GM12872 (cell line): Measurements from ENCODE around the gene EPS8L1.

Experiments
- TF ChIP-seq, protein P1 (sequence below): IDR thresholded peaks from 3 replicates; pipeline ENCODE4 v1.5.1; 2011; ENCODE audit warnings: low read depth, mild to moderate bottlenecking, low read length, moderate library complexity; ENCODE audit not compliant: insufficient read depth

The EPS8L1 gene

DNA sequence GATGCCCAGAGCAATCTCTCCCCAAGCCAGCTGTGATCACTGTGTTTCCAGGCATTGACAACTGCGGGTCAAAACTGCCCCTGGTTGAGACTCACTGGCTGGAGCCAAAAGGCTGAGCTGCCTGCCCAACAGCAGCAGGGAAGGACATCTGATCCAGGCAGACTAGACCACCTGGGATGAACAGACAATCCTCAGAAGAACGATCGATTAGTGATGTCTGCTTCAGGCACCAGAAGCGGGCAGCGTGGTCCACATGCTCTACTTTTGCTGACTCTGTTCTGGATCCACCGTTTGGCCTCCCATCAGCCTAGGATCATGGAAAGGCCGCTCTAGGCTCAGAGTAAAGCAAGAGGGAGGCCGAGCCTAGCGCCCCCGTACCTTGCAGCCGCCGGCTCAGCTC is 27.7 kb upstream of the EPS8L1 start:
- TF ChIP-seq, protein P1, sequence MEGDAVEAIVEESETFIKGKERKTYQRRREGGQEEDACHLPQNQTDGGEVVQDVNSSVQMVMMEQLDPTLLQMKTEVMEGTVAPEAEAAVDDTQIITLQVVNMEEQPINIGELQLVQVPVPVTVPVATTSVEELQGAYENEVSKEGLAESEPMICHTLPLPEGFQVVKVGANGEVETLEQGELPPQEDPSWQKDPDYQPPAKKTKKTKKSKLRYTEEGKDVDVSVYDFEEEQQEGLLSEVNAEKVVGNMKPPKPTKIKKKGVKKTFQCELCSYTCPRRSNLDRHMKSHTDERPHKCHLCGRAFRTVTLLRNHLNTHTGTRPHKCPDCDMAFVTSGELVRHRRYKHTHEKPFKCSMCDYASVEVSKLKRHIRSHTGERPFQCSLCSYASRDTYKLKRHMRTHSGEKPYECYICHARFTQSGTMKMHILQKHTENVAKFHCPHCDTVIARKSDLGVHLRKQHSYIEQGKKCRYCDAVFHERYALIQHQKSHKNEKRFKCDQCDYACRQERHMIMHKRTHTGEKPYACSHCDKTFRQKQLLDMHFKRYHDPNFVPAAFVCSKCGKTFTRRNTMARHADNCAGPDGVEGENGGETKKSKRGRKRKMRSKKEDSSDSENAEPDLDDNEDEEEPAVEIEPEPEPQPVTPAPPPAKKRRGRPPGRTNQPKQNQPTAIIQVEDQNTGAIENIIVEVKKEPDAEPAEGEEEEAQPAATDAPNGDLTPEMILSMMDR = no peak

DNA sequence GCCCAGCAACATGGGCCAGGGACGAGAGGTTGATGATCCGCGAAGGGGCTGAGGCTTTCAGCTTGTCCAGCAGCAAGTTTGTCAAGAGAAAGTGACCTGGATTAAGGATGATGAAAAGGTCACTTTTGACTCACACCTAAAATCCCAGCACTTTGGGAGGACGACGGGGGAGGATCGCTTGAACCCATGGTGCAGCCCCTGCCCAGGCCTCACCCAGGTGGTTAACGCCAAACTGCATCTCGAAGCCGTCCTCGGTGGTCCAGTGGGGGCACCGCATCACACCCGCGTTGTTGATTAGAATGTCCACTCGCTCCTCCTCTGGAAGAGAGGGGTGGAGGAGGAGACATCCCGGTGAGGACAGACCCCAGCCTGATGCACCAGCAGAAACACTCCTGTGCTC is 27.2 kb upstream of the EPS8L1 start:
- TF ChIP-seq, protein P1 = no peak

DNA sequence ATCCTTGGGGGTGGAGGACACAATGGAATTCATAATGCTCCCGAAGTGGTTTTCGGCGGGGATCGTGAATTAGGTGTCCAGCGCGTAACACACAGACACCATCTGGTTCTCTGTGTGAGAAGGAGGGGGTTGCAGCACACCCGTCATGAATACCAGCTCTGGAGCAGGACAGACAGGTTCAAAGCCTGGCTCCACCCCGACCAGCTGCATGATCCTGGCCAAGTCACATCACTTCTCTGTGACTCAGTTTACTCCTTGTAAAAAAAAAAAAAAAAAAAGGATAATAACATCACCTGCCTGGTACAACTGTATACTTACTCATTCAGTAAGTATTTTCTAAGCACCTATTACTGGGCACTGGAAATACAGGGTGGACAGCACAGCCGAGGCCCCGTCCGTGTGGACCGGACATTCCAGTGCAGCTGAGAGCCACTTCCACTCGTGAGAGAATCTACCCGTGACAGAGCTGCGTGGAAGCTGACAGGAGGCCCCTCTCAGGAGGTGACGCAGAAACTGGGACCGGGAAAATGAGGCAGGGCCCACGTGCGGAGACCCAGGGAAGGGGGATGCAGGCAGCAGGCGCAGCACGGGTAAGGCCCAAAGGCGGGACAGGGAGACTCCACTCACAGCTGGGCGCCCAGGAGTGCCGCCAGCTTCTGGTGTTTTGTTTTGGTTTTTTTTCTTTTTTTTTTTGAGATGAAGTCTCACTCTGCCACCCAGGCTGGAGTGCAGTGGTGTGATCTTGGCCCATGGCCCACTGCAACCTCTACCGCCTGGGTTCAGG is 24.7 kb upstream of the EPS8L1 start:
- TF ChIP-seq, protein P1 = no peak

DNA sequence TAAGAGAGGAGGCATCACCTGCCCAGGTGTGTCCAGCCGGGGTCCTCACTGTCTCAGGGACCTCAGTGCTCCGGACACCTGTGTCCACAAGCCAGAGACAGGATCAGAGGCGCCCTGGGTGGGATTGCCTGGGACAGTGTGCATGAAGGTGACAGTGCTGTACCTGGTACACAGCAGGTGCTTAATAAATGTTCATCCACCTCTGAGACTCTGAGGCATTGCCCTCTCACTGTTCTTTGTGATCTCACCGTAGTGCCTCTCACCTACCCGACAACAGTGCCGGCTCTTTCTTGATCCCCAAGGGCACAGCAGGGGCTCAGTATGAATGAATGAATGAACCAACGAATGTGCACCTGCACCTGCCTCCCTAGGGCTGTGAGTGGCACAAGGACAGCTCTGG is 21.9 kb upstream of the EPS8L1 start:
- TF ChIP-seq, protein P1 = no peak

DNA sequence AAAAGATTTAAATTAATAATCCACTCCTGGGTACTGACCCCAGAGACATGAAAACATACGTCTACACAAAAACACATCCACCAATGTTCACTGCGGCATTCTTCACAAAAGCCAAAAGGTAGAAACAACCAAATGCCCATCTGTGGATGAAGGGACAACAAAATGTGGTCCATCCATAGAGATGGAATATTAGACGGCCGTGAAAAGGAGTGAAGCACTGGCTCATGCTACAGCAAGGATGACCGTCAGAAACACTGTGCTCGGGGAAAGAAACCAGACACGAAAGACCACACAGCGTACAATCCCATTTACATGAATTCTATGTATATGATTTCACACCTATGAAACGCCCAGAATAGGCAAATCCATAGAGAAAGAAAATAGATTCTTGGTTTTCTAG is 18.8 kb upstream of the EPS8L1 start:
- TF ChIP-seq, protein P1 = no peak

DNA sequence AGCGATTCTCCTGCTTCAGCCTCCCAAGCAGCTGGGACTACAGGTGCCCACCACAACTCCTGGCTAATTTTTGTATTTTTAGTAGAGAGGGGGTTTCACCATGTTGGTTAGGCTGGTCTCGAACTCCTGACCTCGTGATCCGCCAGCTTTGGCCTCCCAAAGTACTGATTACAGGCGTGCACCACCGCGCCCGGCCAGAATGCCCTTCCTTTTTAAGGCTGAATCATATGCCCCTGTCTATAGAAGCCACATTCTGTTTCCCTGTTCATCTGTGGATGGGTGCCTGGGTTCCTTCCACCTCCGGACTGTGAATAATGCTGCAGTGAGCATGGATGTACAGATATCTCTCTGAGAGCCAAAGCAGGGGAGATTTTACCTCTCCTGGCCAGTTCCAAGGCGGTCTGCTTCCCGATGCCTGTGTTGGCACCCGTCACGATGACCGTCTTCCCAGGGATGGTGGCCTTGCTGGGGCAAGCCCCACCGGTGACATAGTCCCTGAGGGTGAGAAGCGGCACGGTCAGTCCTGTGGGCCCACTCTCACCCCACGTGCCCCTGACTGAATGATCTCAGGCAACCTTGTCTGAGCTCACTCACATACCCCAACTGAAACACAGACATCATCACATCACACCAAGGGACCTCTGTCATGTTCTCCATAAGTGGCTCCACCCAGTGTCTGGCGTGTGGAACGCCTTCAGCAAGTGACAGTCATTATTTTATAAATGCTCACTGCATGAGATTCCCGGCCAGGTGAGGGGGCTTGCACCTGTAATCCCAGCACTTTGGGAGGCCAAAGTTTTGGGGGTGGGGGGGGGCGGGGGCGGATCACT is 16.7 kb upstream of the EPS8L1 start:
- TF ChIP-seq, protein P1 = no peak

DNA sequence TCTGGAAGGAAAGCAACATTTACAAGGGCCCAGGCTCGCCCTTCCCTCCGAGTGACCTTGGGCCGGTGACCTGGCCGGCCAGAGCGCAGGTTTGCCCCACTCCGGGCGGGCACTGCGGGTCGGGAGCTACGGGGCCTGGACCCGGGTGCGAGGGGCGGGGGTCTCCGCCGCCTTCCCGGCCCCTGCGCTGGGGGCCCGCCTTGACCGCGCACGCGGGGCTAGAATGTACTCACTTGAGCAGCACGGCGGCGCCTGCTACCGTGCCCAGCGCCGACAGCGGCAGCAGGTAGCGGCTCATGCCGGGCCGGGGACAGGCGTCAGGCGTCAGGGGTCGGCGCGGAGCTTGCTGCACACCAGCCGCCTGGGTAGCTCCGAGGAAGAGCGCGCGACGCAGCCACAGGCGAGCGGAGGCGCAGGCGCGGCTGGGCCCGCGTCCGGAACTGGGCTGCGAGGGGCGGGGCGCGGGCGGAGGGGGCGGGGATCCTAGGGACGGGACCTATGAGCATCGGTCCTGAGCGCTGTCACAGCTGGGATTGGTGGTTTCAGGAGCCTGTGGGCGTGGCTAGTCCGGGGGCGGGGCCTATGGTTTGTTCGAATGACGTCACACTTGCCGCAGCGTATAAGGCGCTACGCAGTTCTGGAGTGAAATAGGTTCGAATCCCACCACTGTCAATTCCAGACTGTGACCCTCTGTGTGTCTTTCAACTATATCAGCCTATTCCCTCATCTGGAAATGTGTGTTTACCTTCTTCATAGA is 12.8 kb upstream of the EPS8L1 start, which contains the start of gene RDH13:
Gene RDH13 (minus strand): TSS at position 414 of the 757 bp plus-strand sequence. CDS start 116 bp downstream, at position 298.
- TF ChIP-seq, protein P1 = no peak
